Activated naive CD4-positive, alpha-beta T cell treated with anti-CD3 and anti-CD28 coated beads, Interleukin-2, amount 10 ng/mL, durations not matched to agents 7 days and 5 days (primary cell): ENCODE results near the gene SKIC8.
A peak's percentile ranks its signal among the peaks of the same experiment; 100 is the strongest.

ENCODE experiments used
- CTCF ChIA-PET: fragments of 350-600 bp; sonication (Branson Sonifier 250); formaldehyde crosslinking; loops from one replicate; lab custom pipeline; 2021; ENCODE audit warnings: antibody characterized with exemption; lab: Charles Lee
- DNase-seq: peaks from one replicate; pipeline ENCODE4 v3.0.0-alpha.2; 2020
- H3K27ac Mint-ChIP-seq: one replicate; pipeline ENCODE4 v1.8.0; 2021; ENCODE audit warnings: mild to moderate bottlenecking, moderate library complexity, mixed read lengths
- H3K27me3 Mint-ChIP-seq: one replicate; pipeline ENCODE4 v1.8.0; 2021; ENCODE audit warnings: mild to moderate bottlenecking, mixed read lengths
- H3K36me3 Mint-ChIP-seq: one replicate; pipeline ENCODE4 v1.8.0; 2021; ENCODE audit warnings: mixed read lengths
- H3K4me1 Mint-ChIP-seq: one replicate; pipeline ENCODE4 v1.8.0; 2021; ENCODE audit warnings: mixed read lengths
- H3K4me3 Mint-ChIP-seq: one replicate; pipeline ENCODE4 v1.8.0; 2021; ENCODE audit warnings: mild to moderate bottlenecking, moderate library complexity, mixed read lengths
- H3K9me3 Mint-ChIP-seq: one replicate; pipeline ENCODE4 v1.8.0; 2021; ENCODE audit warnings: mixed read lengths

The SKIC8 gene

GRCh38 chr15:78315686-78316282 lies 16.4 kb upstream of the SKIC8 start:
- CTCF ChIA-PET, result no interaction called here
- DNase-seq, result peak; percentile 19

GRCh38 chr15:78314181-78314581 lies 14.8 kb upstream of the SKIC8 start:
- no peaks in the 10 kb centered on the region for H3K4me1 Mint-ChIP-seq
- no peak overlapping the region for H3K4me3 Mint-ChIP-seq
- no peak overlapping the region for H3K27ac Mint-ChIP-seq
- peaks cover 24% of the 10 kb centered on the region for H3K27me3 Mint-ChIP-seq
- DNase-seq, result no peak
- CTCF ChIA-PET, result no interaction called here
- no peaks in the 10 kb centered on the region for H3K36me3 Mint-ChIP-seq
- no peaks in the 10 kb centered on the region for H3K9me3 Mint-ChIP-seq

More at GRCh38 chr15:78315686-78316282, 16.4 kb upstream of the SKIC8 start:
- Mint-ChIP-seq H3K36me3 (no peaks in the 10 kb centered on the region), H3K27me3 (peaks cover 24% of the 10 kb centered on the region), H3K4me3 (no peak overlapping the region), H3K27ac (no peak overlapping the region), H3K4me1 (no peaks in the 10 kb centered on the region), H3K9me3 (no peaks in the 10 kb centered on the region)

- H3K27ac Mint-ChIP-seq, result no peak overlapping the region
- H3K27me3 Mint-ChIP-seq, result peaks cover 32% of the 10 kb centered on the region
- H3K36me3 Mint-ChIP-seq, result no peaks in the 10 kb centered on the region
- CTCF ChIA-PET, result no interaction called here
- H3K9me3 Mint-ChIP-seq, result no peaks in the 10 kb centered on the region
- no peaks in the 10 kb centered on the region for H3K4me1 Mint-ChIP-seq
- no peak for DNase-seq
- no peak overlapping the region for H3K4me3 Mint-ChIP-seq
These were observed 14.0 kb upstream of the SKIC8 start for GRCh38 chr15:78313383-78313782.

GRCh38 chr15:78312957-78313356 lies 13.5 kb upstream of the SKIC8 start:
- CTCF ChIA-PET, result interaction anchor here (0.6 to 2.3 kb wide), 2 partner anchors 105 to 578 kb away, joined by 3 to 8 read pairs; no protein-coding TSS in a partner anchor
- Mint-ChIP-seq H3K9me3 (no peaks in the 10 kb centered on the region), H3K4me1 (no peaks in the 10 kb centered on the region), H3K4me3 (no peak overlapping the region), H3K36me3 (no peaks in the 10 kb centered on the region), H3K27me3 (peaks cover 36% of the 10 kb centered on the region), H3K27ac (no peak overlapping the region)
- peak; percentile 11 for DNase-seq

GRCh38 chr15:78312536-78312935 lies 13.1 kb upstream of the SKIC8 start:
- Mint-ChIP-seq H3K9me3 (no peaks in the 10 kb centered on the region), H3K36me3 (no peaks in the 10 kb centered on the region), H3K4me1 (no peaks in the 10 kb centered on the region), H3K27ac (no peak overlapping the region), H3K4me3 (no peak overlapping the region), H3K27me3 (peaks cover 36% of the 10 kb centered on the region)
- CTCF ChIA-PET, result interaction anchor here (0.6 to 2.3 kb wide), 3 partner anchors 11 to 578 kb away, joined by 3 to 8 read pairs (median 3); no protein-coding TSS in a partner anchor
- DNase-seq, result peak; percentile 11

GRCh38 chr15:78311292-78311691 lies 11.9 kb upstream of the SKIC8 start:
- Mint-ChIP-seq H3K36me3 (no peaks in the 10 kb centered on the region), H3K9me3 (no peaks in the 10 kb centered on the region), H3K4me1 (no peaks in the 10 kb centered on the region), H3K27me3 (peaks cover 47% of the 10 kb centered on the region), H3K4me3 (no peak overlapping the region), H3K27ac (no peak overlapping the region)
- CTCF ChIA-PET, result interaction anchor here (0.8 to 2.3 kb wide), 4 partner anchors 12 to 429 kb away, joined by 3 to 8 read pairs (median 5); partner anchors contain the start of gene SKIC8
- DNase-seq, result no peak

GRCh38 chr15:78308422-78309032 lies 9.1 kb upstream of the SKIC8 start:
- H3K27ac Mint-ChIP-seq, result no peak overlapping the region

GRCh38 chr15:78307976-78308375 lies 8.6 kb upstream of the SKIC8 start:
- H3K27ac Mint-ChIP-seq, result no peak overlapping the region
- DNase-seq, result no peak
- H3K36me3 Mint-ChIP-seq, result no peaks in the 10 kb centered on the region
- peaks cover 46% of the 10 kb centered on the region for H3K27me3 Mint-ChIP-seq
- H3K4me3 Mint-ChIP-seq, result no peak overlapping the region
- no peaks in the 10 kb centered on the region for H3K9me3 Mint-ChIP-seq
- no peaks in the 10 kb centered on the region for H3K4me1 Mint-ChIP-seq
- CTCF ChIA-PET, result interaction anchor here (1.0 to 1.9 kb wide), 6 partner anchors 8 to 331 kb away, joined by 3 to 9 read pairs (median 5); partner anchors contain the start of gene SKIC8

More at GRCh38 chr15:78308422-78309032, 9.1 kb upstream of the SKIC8 start:
- peaks cover 51% of the 10 kb centered on the region for H3K27me3 Mint-ChIP-seq
- no peaks in the 10 kb centered on the region for H3K9me3 Mint-ChIP-seq
- CTCF ChIA-PET, result interaction anchor here (0.9 to 1.9 kb wide), 8 partner anchors 9 to 401 kb away, joined by 3 to 13 read pairs (median 6); partner anchors contain the start of gene SKIC8
- no peak overlapping the region for H3K4me3 Mint-ChIP-seq
- H3K36me3 Mint-ChIP-seq, result no peaks in the 10 kb centered on the region
- peak; percentile 71 for DNase-seq
- H3K4me1 Mint-ChIP-seq, result no peaks in the 10 kb centered on the region

GRCh38 chr15:78306176-78306774 lies 6.9 kb upstream of the SKIC8 start:
- Mint-ChIP-seq H3K36me3 (no peaks in the 10 kb centered on the region), H3K4me3 (no peak overlapping the region), H3K4me1 (peaks cover 3% of the 10 kb centered on the region), H3K27me3 (peaks cover 37% of the 10 kb centered on the region), H3K9me3 (no peaks in the 10 kb centered on the region), H3K27ac (no peak overlapping the region)
- no peak for DNase-seq
- CTCF ChIA-PET, result no interaction called here

GRCh38 chr15:78304216-78305066 lies 5.0 kb upstream of the SKIC8 start:
- Mint-ChIP-seq H3K4me1 (peaks cover 9% of the 10 kb centered on the region), H3K36me3 (no peaks in the 10 kb centered on the region), H3K27ac (no peak overlapping the region), H3K9me3 (no peaks in the 10 kb centered on the region), H3K27me3 (peaks cover 49% of the 10 kb centered on the region), H3K4me3 (no peak overlapping the region)
- DNase-seq, result no peak
- CTCF ChIA-PET, result no interaction called here

- Mint-ChIP-seq H3K27me3 (peaks cover 37% of the 10 kb centered on the region), H3K9me3 (no peaks in the 10 kb centered on the region), H3K4me3 (no peak overlapping the region), H3K4me1 (peaks cover 25% of the 10 kb centered on the region), H3K36me3 (peaks cover 4% of the 10 kb centered on the region), H3K27ac (no peak overlapping the region)
- DNase-seq, result no peak
- CTCF ChIA-PET, result no interaction called here
These were observed 3.3 kb upstream of the SKIC8 start for GRCh38 chr15:78302579-78303312.

- Mint-ChIP-seq H3K4me1 (peaks cover 34% of the 10 kb centered on the region), H3K4me3 (peak overlapping the region; percentile 1), H3K9me3 (no peaks in the 10 kb centered on the region), H3K27ac (no peak overlapping the region), H3K36me3 (peaks cover 4% of the 10 kb centered on the region), H3K27me3 (peaks cover 32% of the 10 kb centered on the region)
- CTCF ChIA-PET, result interaction anchor here (0.9 to 1.1 kb wide), 2 partner anchors 10 to 121 kb away, joined by 3 to 4 read pairs; no protein-coding TSS in a partner anchor
- DNase-seq, result no peak
These were observed 2.4 kb upstream of the SKIC8 start for GRCh38 chr15:78301828-78302227.

- Mint-ChIP-seq H3K27me3 (peaks cover 27% of the 10 kb centered on the region), H3K4me1 (peaks cover 35% of the 10 kb centered on the region), H3K9me3 (no peaks in the 10 kb centered on the region), H3K36me3 (peaks cover 4% of the 10 kb centered on the region), H3K4me3 (peak overlapping the region; percentile 1), H3K27ac (no peak overlapping the region)
- no peak for DNase-seq
- CTCF ChIA-PET, result interaction anchor here (0.8 to 1.1 kb wide), 3 partner anchors 11 to 188 kb away, joined by 3 to 4 read pairs (median 3); no protein-coding TSS in a partner anchor
These were observed 1.9 kb upstream of the SKIC8 start for GRCh38 chr15:78301326-78301725.
